ENCODE measurements around the gene ZNF541.

Gene ZNF541, protein sequence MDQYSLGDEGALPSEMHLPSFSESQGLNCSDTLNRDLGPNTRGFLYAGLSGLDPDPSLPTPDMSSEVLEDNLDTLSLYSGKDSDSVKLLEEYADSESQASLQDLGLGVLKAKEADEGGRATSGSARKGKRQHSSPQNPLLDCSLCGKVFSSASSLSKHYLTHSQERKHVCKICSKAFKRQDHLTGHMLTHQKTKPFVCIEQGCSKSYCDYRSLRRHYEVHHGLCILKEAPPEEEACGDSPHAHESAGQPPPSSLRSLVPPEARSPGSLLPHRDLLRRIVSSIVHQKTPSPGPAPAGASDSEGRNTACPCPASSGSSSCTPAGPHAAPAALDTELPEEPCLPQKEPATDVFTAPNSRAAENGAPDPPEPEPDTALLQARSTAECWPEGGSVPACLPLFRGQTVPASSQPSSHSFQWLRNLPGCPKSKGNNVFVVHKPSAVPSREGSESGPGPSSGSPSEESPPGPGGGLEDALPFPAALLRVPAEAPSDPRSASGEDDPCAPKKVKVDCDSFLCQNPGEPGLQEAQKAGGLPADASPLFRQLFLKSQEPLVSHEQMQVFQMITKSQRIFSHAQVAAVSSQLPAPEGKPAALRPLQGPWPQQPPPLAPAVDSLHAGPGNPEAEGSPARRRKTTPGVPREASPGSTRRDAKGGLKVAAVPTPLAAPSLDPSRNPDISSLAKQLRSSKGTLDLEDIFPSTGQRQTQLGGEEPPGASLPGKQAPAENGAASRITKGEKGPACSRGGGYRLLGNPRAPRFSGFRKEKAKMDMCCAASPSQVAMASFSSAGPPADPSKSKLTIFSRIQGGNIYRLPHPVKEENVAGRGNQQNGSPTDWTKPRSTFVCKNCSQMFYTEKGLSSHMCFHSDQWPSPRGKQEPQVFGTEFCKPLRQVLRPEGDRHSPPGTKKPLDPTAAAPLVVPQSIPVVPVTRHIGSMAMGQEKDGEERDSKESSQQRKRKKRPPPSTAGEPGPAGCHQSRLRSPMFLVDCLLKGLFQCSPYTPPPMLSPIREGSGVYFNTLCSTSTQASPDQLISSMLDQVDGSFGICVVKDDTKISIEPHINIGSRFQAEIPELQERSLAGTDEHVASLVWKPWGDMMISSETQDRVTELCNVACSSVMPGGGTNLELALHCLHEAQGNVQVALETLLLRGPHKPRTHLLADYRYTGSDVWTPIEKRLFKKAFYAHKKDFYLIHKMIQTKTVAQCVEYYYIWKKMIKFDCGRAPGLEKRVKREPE (N-terminal part only)

DNA sequence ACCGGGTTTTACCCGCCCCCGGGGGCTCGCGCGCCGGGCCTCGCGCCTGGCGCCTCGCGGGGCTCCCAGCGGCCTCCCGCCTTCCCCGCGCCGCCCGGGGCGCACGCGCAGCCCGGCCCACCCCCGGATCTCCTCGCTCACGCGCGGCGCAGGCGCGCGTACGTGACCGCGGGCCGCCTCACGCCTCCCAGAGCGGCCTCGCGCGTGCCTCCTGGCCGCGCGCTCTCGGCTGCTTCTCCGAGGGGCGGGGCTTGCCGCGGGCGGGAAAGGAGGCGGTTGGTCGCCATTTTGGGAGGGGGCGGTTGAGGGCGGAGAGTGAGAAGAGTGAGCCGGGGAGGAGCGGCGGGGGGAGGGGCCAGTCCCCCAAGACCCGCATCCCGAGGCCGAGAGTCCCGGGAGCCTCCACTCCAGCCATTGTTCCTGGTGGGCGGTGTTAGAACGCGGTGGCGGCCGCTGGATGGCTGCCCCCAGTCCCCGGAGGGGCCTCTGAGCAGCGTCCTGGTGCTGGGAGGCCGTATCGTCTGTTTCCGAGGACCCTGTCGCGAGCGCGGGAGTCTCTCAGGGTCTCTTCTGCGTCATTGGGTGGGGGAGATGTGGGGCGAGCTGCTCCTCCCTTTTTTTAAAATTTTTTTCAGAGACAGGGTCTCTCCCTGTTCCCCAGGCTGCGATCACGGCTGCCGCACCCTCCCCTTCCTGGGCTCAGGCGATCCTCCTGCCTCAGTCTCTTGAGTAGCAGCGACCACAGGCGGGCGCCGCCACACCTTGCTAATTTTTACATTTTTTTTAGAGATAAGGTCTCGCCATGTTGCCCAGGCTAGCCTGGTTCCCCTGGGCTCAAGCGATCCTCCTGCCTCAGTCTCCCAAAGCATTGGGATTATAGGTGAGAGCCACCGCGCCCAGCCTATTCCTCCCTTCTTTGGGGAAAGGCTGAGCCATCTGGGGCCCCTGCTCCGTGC lies at the start of gene ZNF541:
Gene ZNF541 (minus strand): TSS at position 78 of the 956 bp plus-strand sequence. CDS start 17,292 bp downstream, outside the sequence.
- peak; percentile 45 to 90 (median 66) for DNase-seq

DNA sequence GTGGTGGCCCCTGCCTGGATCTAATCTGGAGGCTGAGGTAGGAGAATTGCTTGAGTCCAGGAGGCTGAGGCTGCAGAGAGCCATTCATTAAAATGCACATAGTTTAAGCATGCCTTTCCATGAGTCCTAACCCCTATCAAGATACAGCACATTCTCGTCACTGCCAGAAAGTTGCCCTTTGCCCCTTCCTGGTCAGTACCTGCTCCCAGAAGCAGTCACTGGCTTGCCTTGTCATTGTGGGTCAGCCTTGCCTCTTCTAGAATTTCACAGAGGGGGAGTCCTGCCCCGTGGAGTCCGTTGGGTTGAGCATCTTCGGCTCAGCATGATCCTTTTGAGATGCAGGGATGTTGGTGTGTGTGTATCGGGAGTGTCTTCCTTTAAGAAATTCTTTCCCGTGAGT lies 46.8 kb upstream of the ZNF541 start:
- no peak for DNase-seq

DNA sequence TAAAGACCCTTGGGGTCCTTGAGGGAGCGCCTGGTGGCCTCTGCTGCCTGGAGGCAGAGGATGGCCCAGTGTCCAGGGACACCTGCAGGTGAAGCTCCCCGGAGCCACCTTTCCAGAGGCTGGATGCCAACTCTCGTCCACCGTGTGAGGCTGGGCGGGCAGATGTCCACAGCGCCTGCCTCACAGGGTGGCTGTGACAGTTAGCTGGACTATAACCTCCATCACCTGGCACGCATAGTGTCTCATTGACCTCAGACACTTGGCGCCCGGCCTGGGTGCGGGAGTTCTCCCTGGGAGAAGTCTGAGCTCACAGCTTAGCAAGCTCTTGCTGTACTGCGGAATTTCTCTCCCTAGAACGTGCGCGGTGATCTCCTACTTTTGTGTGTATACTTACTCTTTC lies 45.8 kb upstream of the ZNF541 start:
- no peak for DNase-seq

DNA sequence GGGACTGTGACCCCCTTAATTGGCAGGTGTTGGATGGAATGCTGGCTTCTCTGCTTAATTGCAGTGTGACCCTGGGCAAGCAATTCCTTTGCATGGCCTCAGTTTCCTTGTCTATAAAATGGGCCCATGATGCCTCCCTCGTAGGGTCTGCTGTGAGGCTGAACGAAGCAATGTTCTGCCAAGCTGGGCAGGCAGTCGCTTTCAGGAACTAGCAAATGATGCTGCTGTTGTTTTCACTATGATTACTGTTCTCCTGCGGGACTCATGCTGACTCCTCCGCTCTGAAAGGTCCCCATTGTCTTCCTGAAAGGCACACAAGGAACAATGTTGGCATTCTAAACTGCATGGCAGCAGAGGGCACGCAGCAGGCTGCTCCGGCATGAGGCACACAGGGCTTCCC lies 42.8 kb upstream of the ZNF541 start:
- DNase-seq = no peak

DNA sequence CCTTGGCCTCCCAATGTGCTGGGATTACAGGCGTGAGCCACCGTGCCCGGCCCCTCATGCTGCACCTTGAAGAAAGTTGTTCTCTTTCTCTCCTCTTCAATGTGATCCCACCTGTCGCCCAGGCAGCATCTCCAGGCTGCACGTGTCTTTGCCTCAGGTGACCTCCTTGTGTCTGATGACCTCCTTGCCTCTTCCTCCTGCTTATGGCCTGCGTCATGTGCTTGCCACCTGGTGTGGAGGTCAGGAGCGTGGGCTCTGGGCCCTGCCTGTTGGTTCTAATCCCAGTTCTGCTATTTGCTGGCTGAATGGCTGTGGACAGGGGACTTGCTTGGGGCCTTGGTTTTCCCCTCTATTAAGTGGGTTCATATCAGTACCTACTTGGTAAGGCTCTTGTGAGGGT lies 42.3 kb upstream of the ZNF541 start:
- DNase-seq = no peak

DNA sequence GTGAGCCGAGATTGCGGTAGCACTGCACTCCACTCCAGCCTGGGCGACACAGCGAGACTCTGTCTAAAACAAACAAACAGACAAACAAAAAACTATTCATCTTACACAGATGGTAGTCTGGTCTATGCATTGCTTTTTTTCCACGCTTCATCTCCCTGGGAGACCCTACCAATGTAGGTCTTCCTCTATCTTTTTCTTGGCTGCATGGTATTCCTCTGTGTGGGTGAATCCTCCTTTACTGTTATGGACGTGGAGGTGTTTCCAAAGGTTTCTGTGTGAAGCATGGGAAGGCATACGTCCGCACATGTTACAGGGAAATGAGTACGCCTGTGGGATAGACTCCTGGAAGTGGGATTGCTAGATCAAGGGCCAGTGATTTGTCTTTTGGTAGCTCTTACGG lies 41.6 kb upstream of the ZNF541 start:
- DNase-seq = no peak

DNA sequence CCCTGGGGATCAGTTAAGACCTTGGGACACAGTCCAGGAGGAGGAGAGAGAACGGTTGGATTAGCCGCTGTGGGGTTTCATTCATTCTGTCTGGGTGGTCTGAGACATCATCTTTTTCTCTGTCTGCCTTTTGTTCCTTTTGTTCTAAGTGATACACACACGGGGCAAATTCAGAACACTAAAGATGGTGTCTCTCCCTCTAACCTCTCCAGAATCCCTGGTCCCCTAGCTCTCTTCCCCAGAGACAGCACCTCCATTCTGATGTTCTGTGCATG lies 41.0 kb upstream of the ZNF541 start:
- no peak for DNase-seq

DNA sequence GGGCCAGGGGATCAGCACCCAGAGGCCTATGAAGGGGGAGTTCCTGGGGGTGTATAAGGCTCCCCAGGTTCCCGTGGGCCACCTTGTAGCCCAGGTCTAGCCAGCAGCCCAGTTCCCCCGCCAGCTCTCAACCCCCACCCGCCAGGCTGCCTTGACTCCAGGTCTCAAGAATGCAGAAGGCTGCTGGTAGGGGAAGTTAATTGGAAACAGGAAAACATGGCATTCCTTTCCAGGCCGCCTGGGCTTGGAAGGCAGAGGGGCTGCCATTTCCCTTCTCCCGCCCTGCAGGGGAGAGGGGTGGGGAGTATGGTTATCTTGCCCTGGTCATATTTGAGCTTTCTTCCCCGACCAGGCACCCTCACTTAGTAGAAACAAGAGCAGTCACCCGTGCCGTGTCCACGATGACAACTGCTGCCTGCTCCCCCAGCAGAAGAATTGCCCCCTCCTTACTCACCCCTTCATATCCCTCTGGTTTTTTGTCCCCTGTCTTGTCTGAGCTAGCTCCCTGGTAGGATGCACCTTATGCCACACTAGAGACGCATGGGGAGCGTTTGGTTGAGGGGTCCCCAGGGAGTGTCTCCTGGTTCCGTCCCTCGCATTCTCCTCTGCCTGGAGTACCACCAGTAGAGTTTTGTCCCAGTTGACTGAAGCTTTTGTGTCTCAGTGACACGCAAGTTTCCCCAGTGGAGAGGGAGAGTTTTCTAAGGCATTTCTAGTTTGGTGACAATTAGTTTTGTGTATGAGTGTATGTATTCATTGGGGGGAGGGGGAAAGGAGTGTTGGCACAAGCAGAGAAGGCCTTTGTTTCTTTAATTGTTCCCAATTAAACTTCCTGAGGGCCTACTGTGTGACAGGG lies 40.4 kb upstream of the ZNF541 start:
- DNase-seq = no peak

DNA sequence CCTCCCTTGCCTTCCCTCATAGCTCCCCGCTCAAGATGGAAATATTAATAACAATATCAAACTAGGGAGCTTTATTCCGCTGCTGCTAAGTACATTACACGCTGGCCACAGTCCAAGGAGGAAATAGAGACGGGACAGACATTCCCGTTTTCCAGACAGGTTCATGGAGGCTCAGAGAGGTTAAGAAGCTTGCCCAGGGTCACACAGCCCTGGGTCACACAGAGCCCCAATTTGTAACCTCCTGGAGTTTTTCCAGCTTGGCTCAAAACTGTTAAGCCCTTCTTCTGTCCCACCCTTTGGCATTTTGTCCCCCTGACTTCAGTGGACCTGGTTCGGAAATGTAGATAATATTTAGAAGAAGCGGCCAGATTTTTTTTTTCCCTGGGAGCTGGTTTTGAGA lies 38.0 kb upstream of the ZNF541 start:
- no peak for DNase-seq

DNA sequence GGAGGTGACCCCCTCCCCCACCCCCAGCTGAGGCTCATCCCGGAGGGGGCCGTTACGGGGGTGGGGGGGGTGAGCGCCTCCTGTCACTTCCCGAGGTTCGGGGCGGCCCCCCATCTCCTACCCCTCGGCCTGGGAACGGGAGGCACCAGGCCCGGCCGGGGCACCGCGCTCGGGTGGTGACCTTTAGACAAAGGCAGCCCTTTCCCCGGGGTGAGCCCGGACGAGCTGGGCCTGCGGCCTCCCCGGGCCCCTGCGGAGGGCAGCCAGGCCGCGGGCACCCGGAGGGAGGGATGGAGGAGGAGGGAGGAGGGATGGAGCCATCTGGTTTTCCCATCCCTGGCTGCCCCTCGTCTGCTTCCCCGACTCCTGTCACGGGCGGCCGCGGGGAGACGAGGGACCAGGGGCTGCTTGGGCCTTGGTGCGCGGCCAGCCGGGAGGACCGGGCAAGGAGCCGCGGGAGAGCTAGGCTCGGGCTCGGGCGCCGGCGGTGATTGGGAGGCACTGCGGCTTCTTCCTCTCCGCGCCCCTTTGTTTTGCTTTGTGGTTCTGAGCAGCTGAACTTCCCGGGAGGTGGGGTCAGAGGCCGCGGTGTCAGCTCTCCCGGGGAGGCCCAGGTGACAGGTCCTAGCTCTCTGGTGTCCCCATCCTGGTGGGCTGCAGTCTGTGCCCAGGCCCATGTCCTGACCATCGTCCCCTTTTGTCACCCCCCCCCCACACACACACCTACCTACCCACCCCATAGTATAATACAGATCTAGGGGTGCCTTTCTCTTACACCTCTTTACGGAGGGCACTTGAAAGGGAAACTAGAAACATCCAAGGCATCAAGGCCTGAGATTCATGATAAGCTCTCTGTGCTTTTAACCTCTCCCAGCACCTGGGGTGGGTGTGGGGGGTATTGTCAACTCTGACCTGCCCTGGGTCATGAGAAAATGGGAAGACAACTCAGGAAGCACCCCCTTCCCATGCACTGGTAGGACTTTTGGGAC lies 37.3 kb upstream of the ZNF541 start:
- DNase-seq = peak in 3 of 4 experiments; percentile 11 to 52 (median 23)

DNA sequence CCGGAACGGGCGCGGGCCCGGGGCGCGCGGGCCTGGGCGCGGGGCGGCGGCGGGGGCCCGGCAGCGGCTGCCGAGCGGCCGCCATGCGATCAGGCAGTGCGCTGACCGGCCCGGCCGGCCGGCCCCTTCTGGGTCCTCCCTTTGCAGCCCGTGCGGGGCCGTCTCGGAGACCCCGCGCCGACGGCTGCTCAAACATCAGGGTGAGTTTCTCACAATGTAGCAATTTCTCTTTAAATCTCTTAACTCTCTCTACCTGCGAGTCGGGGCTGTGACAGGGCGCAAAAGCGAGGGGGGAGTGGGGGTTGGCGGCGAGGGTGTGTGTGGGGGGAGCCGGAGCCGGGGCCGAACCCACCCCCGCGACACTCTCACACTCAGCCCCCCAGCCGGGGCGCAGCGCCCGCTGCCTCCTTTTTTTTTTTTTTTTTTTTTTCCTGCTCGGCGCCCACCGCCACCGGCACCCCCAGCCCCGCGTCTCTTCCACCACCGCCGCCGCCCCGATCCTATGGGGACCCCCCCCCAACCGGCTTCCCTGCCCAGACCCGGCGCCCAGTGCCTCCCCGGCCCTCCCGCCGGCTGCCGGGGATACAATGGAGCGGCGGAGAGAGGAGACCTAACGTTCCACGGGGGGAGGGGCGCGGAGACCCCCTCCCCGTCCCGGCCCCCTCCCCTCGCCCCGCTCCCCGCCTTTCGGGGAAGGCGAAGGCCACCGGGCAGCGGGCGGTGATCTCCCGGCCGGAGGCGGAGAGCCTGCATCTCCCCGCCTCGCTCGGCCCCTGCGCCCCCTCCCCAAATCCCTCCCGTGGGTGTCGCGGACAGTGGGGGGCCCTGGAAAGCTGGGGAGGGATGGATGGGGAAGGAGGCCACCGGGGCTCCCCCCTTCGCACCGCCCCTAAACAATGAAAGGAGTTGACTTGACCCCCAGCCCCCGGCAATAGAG lies 36.3 kb upstream of the ZNF541 start, which contains the start of gene BICRA:
Gene BICRA (plus strand): TSS at position 166 of the 937 bp plus-strand sequence. CDS start 64,441 bp downstream, outside the sequence.
- DNase-seq = peak; percentile 48 to 83 (median 58)

DNA sequence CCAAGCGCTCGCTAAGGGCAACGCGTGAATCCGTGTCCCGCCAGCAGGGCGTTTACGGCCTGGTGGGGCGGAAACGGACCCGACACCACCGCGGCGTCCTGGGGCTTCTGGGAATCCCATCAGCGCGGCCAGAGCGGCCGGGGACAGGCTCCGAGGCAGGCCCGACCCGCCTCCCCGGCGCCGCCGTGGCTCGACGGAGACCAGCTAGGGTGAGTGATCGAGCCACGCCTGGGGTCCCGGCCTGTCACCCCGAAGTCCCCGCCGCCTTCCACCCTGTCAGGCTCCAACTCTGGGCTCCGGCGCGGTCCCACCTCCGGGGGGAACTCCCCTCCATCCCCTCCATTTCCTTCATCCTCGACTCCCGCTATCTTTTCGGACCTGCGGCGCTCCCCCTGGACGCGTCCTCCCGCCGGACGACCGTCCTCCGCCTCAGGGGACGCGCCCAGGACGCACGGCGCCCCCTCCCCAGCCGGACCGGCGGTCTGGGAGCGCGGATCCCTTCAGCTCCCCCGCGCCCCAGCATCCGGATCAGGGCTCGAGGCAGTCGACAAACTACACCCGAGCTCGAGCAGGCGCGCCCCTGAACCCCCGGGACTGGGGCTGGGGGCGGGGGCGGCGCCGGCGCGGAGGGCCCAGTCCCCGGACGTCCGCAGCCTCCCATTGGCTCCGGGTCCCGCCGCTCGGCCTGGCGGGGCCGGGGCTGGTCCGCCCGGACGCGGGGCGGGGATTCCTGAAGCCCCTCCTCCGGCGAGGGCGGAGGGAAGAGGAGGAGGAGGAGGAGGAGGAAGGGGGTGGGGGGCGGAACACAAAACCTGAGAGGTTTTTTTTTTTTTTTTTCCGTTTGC lies 35.3 kb upstream of the ZNF541 start:
- DNase-seq = peak; percentile 82 to 98 (median 88)

DNA sequence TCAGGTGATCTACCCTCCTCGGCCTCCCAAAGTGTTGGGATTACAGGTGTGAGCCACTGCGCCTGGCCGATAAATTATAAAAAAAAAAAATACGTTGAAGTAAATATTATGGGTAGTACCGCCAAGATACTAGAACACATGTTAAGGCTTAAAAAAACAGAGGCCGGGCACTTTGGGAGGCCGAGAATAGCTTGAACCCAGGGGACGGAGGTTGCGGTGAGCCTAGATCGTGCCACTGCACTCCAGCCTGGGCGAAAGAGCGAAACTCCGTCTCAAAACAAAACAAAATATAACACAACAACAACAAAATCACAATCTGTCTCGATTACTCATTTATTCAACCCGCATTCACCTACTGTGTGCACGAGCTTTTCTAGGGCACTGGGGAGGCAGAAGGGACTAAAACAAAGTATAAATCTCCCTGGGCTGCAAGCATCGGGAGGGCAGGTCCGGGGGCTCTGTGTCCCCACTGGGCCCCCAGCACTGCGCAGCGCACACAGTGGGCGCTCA lies 34.7 kb upstream of the ZNF541 start:
- no peak for DNase-seq

DNA sequence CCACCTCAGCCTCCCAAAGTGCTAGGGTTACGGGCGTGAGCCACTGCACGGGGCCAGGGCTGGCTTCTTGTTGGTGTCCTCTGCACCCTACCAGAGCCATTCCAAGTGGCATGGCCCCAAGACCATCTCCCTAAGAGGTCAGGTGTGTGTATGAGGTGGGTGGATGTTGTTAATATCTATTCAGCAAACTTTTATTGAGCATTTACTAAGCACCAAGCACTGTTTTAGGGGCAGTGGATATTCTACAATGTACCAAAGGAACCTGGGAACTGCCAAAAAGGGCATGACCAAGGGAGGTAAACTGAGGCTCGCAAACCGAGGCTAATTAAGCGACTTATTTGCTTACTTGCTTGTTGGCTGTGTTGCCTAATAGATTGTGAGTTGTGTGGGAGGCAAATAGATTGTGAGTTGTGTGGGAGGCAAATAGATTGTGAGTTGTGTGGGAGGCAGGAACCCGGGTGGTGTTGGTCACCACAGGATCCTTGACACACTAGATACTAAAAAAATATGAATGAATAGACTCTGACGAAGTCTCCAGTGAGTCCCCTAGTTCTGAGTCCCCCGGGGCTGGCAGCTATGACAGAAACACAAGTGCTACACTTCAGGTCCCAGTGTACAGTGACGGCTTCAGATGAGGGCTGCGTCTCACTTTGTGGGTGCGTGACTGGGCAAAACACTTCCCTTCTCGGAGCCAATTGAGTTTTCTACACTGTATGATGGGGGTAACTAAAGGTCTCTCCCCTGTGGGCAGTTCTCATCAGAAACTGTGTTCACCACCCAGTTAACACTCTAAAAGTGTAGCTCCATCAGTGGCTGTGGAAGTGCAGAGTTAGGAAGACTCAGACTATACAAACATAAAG lies 31.0 kb upstream of the ZNF541 start:
- no peak for DNase-seq

DNA sequence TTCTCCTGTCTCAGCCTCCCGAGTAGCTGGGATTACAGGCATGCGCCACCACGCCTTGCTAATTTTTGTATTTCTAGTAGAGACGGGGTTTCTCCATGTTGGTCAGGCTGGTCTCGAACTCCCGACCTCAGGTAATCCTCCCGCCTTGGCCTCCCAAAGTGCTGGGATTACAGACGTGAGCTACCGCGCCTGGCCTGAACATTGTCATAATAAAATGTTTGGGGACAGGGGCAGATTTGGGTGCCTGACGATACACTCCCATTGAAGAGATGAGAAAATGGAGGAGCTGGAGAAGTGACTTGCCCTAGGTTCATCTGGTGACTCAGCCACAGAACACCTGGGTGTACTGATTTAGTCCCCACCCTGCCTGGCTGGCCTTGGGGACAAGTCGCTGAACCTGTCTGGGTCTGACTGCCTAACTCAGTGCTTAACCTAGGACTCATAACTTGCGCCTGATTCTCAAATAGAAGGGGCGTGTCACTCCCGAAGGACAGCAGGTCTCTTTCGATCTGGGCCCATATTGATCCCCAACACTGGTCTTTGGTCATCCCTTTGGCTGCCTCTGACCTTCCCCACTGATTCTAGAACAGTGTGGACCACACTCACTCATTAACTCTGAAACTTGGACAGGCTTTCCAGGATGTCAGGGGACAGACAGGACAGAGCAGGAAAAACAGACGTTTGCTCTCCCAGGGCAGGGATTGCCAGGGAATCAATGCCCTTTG lies 28.4 kb upstream of the ZNF541 start:
- no peak for DNase-seq
